Activated effector memory CD4-positive, alpha-beta T cell treated with Interleukin-2 at 50 U/mL for 16 hours (primary cell): ENCODE data around the gene AFAP1L1.
"Not testable (repeated sequence)": the region's sequence is repeated elsewhere in the genome, so short reads cannot be mapped to it uniquely, and the experiment has no call there.

Experiments
- DNase-seq: peaks from one replicate; pipeline ENCODE4 v3.0.0-alpha.2; 2020

The AFAP1L1 gene

DNA sequence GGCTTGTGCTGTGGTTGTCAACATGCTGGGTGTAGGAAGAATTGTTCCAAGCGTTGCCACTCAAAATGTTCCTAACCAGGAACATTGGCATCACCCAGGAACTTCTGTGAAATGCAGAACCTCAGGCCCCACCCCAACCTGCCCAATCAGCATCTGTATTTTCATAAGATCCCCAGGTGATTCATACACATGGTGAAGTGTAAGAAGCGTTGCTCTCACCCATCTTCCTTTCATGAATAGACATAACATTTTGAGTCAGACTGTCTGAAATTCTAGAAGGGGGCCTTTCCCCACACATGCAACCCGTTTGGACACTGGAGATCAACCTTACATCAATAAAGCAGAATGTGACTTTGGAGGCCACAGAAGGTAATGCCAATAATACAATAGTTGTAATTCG, 9.3 kb upstream of the AFAP1L1 start:
- no peak for DNase-seq

- peak; percentile 47 for DNase-seq
Observed at GRCh38 chr5:149264439-149265067, 7.1 kb upstream of the AFAP1L1 start.

GRCh38 chr5:149265068-149265465, 6.6 kb upstream of the AFAP1L1 start:
- DNase-seq: no peak

- no peak for DNase-seq
Observed at GRCh38 chr5:149265597-149265996, 6.1 kb upstream of the AFAP1L1 start.

GRCh38 chr5:149267241-149267973, 4.3 kb upstream of the AFAP1L1 start:
- no peak for DNase-seq

DNA sequence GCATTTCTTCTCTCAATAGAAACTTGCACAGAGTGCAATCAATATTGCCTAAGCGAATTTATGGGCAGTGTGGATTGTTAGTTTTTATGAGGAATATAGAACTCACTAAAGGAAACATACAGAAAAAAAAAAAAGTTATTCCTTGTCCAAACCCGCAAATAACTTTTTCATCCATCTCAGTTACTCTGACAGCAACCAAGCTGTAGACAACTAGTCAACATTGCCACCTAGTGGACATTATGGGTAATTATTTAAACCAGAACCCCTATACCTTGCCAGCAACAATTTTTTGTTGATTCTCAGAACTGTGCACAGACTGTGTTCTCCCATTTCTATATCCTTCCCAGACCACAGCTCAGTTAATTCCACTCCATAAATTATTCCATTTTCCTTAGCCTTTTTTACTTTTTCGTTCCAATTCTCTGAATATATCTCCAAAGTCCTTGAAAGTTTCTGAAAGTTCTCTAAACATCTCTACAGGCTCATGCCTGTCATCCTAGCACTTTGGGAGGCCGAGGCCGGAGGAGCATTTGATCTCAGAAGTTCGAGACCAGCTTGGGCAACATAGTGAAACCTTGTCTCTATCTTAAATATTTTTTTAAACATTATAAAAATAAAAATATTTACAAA, 2.6 kb upstream of the AFAP1L1 start:
- no peak for DNase-seq

DNA sequence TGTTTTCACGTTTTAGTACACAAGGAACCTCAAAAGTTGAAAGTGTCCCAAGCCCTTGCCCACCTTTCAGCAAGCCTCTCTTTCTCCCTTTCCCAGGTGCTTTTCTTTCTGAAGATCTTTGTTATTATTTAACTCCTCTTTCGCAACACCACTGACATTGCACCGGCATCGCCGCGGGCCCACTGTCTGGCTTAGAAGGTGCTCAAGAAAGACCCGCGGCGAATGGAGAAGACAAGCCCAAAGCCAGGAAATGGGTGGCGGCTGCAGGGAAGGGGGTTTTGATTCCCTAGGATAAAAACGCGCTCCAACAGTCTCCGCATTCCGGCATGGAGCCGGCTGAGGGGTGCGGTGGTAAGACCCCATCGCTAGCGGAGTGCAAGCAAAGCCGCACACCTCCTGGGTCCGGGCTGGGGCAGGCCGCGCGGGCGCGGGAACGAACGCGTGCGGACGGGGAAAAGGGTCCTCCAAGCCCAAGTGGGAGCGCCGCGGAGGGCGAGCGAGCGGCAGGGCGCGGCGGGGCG, 404 bp upstream of the AFAP1L1 start:
- DNase-seq: no peak

DNA sequence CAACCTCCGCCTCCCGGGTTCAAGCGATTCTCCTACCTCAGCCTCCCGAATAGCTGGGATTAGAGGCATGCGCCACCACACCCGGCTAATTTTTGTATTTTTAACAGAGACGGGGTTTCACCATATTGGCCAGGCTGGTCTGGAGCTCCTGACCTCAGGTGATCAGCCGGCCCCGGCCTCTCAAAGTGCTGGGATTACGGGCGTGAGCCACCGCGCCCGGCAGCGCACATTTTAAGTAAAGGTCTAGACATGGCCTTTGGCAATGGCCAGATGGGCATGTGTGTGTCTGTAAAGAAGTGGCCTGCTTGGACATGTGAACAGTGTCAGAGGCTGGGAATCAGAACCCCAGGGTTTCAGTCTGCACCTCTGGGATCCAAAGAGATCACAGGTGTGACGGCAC, 1.1 kb downstream of the AFAP1L1 start:
- not testable (repeated sequence) for DNase-seq

- no peak for DNase-seq
Observed at GRCh38 chr5:149273237-149273636, 1.6 kb downstream of the AFAP1L1 start.

- no peak for DNase-seq
Observed at GRCh38 chr5:149273950-149274349, 2.3 kb downstream of the AFAP1L1 start.

GRCh38 chr5:149274939-149275338, 3.3 kb downstream of the AFAP1L1 start:
- no peak for DNase-seq

GRCh38 chr5:149277801-149278200, 6.1 kb downstream of the AFAP1L1 start:
- no peak for DNase-seq

DNA sequence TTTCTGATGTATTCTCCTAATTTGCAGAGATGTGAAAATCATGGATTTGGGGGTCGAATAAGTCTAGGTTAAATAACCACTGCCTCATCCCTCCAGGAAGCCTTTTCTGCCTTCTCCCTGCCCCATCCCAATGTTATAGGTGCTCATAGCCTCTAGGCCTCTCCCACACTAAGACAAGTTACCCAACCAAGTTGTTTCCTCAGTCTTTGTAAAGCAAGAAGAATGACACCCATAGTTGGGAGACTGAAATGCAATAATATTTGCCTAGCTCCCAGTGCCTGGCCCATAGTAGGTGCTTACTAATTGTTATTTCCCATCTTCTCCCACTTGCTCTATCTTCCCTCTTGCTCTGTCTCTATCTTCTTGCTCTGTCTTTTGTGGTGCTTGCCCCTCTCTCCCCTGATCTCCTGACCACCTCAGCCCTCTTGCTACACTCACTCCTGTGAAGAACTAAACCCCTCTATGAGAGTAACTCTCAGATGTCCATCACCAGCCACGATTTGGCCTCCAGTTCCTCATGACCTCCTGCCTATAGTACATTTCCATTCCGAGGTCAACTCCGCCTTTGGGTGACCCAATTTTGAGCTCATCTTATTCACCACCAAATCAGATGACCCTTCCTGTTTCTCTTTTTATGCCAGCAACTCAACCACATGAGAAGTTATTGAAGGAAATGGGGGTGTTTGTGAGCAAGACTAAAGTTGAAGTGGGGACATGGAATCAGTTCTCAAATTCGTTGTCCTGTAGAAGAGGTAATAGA, 7.0 kb downstream of the AFAP1L1 start:
- no peak for DNase-seq

GRCh38 chr5:149279661-149280060, 8.0 kb downstream of the AFAP1L1 start:
- DNase-seq: no peak

DNA sequence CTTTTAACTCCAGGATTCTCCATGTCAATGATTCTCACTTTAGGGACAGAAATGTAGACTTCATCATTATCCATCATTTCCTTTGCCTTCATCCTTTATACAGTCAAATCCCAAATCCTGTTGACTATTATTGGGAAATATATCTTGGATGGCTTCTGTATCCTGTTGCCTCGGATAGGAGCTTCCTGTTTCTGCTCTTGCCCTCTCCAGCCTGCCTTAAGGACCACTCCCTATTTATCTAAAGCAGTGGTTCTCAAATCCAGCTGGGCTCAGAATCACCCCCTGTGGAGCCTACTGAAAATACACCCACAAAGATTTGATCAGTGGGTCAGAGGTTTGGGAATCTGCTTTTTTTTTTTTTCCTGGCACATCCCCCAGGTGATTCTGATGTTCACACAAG, 8.5 kb downstream of the AFAP1L1 start:
- no peak for DNase-seq

- no peak for DNase-seq
Observed at GRCh38 chr5:149280802-149281201, 9.1 kb downstream of the AFAP1L1 start.

DNA sequence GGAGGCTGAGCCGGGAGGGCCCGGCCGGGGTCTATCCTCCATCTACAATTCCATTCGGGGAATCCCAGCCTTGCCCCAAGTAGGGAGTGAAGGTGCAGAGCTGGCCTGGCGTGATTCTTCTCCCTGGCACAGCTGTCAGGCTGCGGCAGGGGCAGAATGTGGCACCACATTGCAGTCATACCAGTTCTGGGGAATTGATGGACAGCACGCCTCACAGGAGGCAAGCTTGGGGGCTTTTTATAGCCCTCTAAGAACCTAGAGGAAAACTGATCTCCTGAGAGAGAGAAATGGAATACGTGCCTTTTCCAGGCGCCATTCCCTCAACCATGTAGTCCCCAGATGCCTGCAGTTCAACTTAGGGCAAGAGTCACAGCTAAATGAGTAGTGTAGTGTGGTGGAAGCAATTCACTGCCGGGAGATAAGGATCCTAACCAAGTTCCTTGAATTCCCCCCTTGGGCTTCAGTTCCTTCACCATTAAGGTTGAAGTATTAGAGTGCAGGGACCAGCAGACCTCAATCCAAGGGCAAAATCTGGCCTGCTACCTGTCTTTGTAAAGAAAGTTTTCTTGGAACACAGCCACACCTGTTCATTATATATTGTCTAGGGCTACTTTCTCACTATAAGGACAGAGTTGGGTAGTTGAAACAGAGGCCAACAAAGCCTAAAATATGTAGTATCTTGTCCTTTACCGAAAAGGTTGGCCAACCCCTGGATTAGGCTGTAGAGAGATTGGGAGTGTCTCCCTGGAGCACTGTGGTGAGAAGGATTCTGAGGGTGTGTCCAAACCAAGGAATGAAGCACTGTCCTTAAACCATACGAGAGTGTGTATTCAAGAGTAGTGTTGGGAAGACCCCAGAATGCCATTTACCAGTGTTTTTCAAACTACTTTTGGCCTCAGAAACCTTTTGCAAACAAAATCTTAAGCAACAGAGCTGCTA, 10.6 kb downstream of the AFAP1L1 start:
- no peak for DNase-seq

DNA sequence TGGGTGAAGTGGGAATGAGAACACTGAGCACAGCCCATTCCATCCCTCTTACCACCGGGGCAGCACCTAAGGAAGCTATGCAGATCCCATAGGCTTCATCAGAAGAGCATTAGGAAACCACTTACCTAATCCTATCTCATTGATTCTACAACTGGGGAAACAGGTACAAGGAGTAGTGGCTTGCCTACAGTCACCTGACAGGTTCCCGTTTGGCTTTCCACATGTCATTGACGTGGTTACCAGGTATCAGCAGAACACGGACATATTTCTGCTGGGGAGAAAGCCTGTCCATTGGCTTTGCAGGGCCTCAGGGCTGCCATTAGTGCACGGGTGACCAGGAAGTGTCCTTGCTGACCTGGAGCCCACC, 11.3 kb downstream of the AFAP1L1 start:
- DNase-seq: no peak

- DNase-seq: no peak
Observed at GRCh38 chr5:149283626-149284480, 12.2 kb downstream of the AFAP1L1 start.

- no peak for DNase-seq
Observed at GRCh38 chr5:149284501-149284900, 12.8 kb downstream of the AFAP1L1 start.

GRCh38 chr5:149285153-149285552, 13.5 kb downstream of the AFAP1L1 start:
- DNase-seq: no peak
